Measurements from ENCODE around the gene TTC6. TPM values are rescaled to one million over a fixed set of nuclear protein-coding genes. Genes with fewer than 3 reads are reported as not detected.
A peak's percentile ranks its signal among the peaks of the same experiment; 100 is the strongest.

Gene TTC6
- total RNA-seq, 1 experiment from 2014 or later, result 0.11 TPM

- TF ChIP-seq CTCF (conservative IDR thresholded peaks at IDR 0.05; ENCODE audit: low read depth, low read length) (no peak), EZH2 (IDR thresholded peaks at IDR 0.05; ENCODE audit: borderline replicate concordance, low read depth, low read length, poor library complexity, severe bottlenecking) (no peak)
- H3K27me3 ChIP-seq (replicated peaks; ENCODE audit: insufficient read depth, low read depth, low read length, poor library complexity), result peaks cover 100% of the 10 kb centered on the region
These were observed 9.2 kb upstream of the TTC6 start for GRCh38 chr14:37585971-37586796.

GRCh38 chr14:37586797-37587130, 8.7 kb upstream of the TTC6 start:
- Histone ChIP-seq H3K4me3 (ENCODE audit: low read depth, low read length, poor library complexity, severe bottlenecking) (no peak overlapping the region), H3K27me3 (replicated peaks; ENCODE audit: insufficient read depth, low read depth, low read length, poor library complexity) (peaks cover 100% of the 10 kb centered on the region), H3K9me3 (ENCODE audit: low read depth, low read length, poor library complexity, severe bottlenecking) (no peaks in the 10 kb centered on the region), H3K27ac (ENCODE audit: low read depth, low read length, poor library complexity, severe bottlenecking) (no peak overlapping the region), H3K36me3 (ENCODE audit: insufficient read depth, low read length, poor library complexity, severe bottlenecking) (no peaks in the 10 kb centered on the region), H3K4me1 (ENCODE audit: insufficient read depth, low read length, poor library complexity, severe bottlenecking) (peaks cover 5% of the 10 kb centered on the region)
- no TSS peak for BruUV-seq (replicated peaks)
- POLR2A ChIA-PET (ENCODE audit: low non-redundant PET), result no interaction called here
- intact Hi-C loops (cut with micrococcal nuclease; ENCODE audit: unreplicated experiment), result no loop called here
- no peak for DNase-seq (ENCODE audit: low spot score)
- TF ChIP-seq EZH2 (IDR thresholded peaks at IDR 0.05; ENCODE audit: borderline replicate concordance, low read depth, low read length, poor library complexity, severe bottlenecking) (no peak), CTCF (conservative IDR thresholded peaks at IDR 0.05; ENCODE audit: low read depth, low read length) (no peak)
- CTCF ChIA-PET, result no interaction called here

More at GRCh38 chr14:37585971-37586796, 9.2 kb upstream of the TTC6 start:
- intact Hi-C loops (cut with micrococcal nuclease; ENCODE audit: unreplicated experiment), result no loop called here
- no TSS peak for BruUV-seq (replicated peaks)
- Histone ChIP-seq H3K36me3 (ENCODE audit: insufficient read depth, low read length, poor library complexity, severe bottlenecking) (no peaks in the 10 kb centered on the region), H3K9me3 (ENCODE audit: low read depth, low read length, poor library complexity, severe bottlenecking) (no peaks in the 10 kb centered on the region), H3K4me1 (ENCODE audit: insufficient read depth, low read length, poor library complexity, severe bottlenecking) (peaks cover under 1% of the 10 kb centered on the region), H3K4me3 (ENCODE audit: low read depth, low read length, poor library complexity, severe bottlenecking) (no peak overlapping the region), H3K27ac (ENCODE audit: low read depth, low read length, poor library complexity, severe bottlenecking) (no peak overlapping the region)
- POLR2A ChIA-PET (ENCODE audit: low non-redundant PET), result no interaction called here
- CTCF ChIA-PET, result no interaction called here
- no peak for DNase-seq (ENCODE audit: low spot score)

- DNase-seq (ENCODE audit: low spot score), result no peak
- intact Hi-C loops (cut with micrococcal nuclease; ENCODE audit: unreplicated experiment), result no loop called here
- peaks cover 5% of the 10 kb centered on the region for H3K4me1 ChIP-seq (ENCODE audit: insufficient read depth, low read length, poor library complexity, severe bottlenecking)
- no TSS peak for BruUV-seq (replicated peaks)
- no peak overlapping the region for H3K27ac ChIP-seq (ENCODE audit: low read depth, low read length, poor library complexity, severe bottlenecking)
- no peaks in the 10 kb centered on the region for H3K36me3 ChIP-seq (ENCODE audit: insufficient read depth, low read length, poor library complexity, severe bottlenecking)
- H3K27me3 ChIP-seq (replicated peaks; ENCODE audit: insufficient read depth, low read depth, low read length, poor library complexity), result peaks cover 100% of the 10 kb centered on the region
- H3K4me3 ChIP-seq (ENCODE audit: low read depth, low read length, poor library complexity, severe bottlenecking), result peak overlapping the region; percentile 19
- H3K9me3 ChIP-seq (ENCODE audit: low read depth, low read length, poor library complexity, severe bottlenecking), result no peaks in the 10 kb centered on the region
- ChIA-PET POLR2A (ENCODE audit: low non-redundant PET) (no interaction called here), CTCF (no interaction called here)
- TF ChIP-seq EZH2 (IDR thresholded peaks at IDR 0.05; ENCODE audit: borderline replicate concordance, low read depth, low read length, poor library complexity, severe bottlenecking) (no peak), CTCF (conservative IDR thresholded peaks at IDR 0.05; ENCODE audit: low read depth, low read length) (no peak)
These were observed 8.2 kb upstream of the TTC6 start for GRCh38 chr14:37587131-37587803.

All from A673 (cell line).